PC-9 (cell line): ENCODE data around the gene GBP3. TPM values are rescaled to one million over a fixed set of nuclear protein-coding genes. Genes with fewer than 3 reads are reported as not detected.

Experiments used
- BruUV-seq: library from RNA; stranded (reverse); fragments of 400-500 nt; replicated peaks from 2 replicates; lab custom pipeline; 2021; lab: Mats Ljungman, UMichigan
- CTCF ChIA-PET: fragments of 300-600 bp; sonication (Branson Sonifier 250); formaldehyde crosslinking; loops from one replicate; lab custom pipeline; 2022; ENCODE audit warnings: antibody characterized with exemption; lab: Charles Lee
- POLR2A ChIA-PET: fragments of 300-600 bp; sonication (Branson Sonifier 250); formaldehyde crosslinking; loops from one replicate; lab custom pipeline; 2022; ENCODE audit warnings: antibody characterized with exemption; ENCODE audit not compliant: unreplicated experiment; lab: Charles Lee
- DNase-seq, 2 experiments: peaks; one replicate each; pipeline versions ENCODE4 v3.0.0 to v3.0.0-alpha.2; 2015 to 2022; ENCODE audit warnings: mixed read lengths in 1 of 2
- H2AFZ ChIP-seq: fragments of 200-600 bp; sonication (generic); 2 replicates; pipeline ENCODE4 v1.8.1; 2017; ENCODE audit warnings: antibody characterized with exemption
- H3F3A ChIP-seq: fragments of 200-600 bp; sonication (generic); 2 replicates; pipeline ENCODE4 v1.8.1; 2017; ENCODE audit warnings: antibody characterized with exemption, mild to moderate bottlenecking, low read depth; ENCODE audit not compliant: insufficient read depth
- H3K27ac ChIP-seq: fragments of 200-600 bp; sonication (generic); 2 replicates; pipeline ENCODE4 v1.6.1; 2016; ENCODE audit warnings: mixed run types
- H3K27me3 ChIP-seq: fragments of 200-600 bp; sonication (generic); 2 replicates; pipeline ENCODE4 v1.6.1; 2016; ENCODE audit warnings: low read depth, mixed run types; ENCODE audit not compliant: insufficient read depth
- H3K36me3 ChIP-seq: fragments of 200-600 bp; sonication (generic); 2 replicates; pipeline ENCODE4 v1.6.1; 2016; ENCODE audit warnings: low read depth, mixed run types
- H3K4me1 ChIP-seq: fragments of 200-600 bp; sonication (generic); replicated peaks from 2 replicates; pipeline ENCODE4 v1.6.1; 2016; ENCODE audit warnings: mixed run types; ENCODE audit not compliant: insufficient read depth
- H3K4me2 ChIP-seq: fragments of 200-600 bp; sonication (generic); 2 replicates; pipeline ENCODE4 v1.6.1; 2017; ENCODE audit warnings: mixed run types
- H3K4me3 ChIP-seq: fragments of 200-600 bp; sonication (generic); 2 replicates; pipeline ENCODE4 v1.6.1; 2016; ENCODE audit warnings: mixed run types
- H3K79me2 ChIP-seq: fragments of 200-600 bp; sonication (generic); 2 replicates; pipeline ENCODE4 v1.6.1; 2017; ENCODE audit warnings: low read depth, mixed run types
- H3K9me2 ChIP-seq: fragments of 200-600 bp; sonication (generic); 2 replicates; pipeline ENCODE4 v1.8.1; 2017; ENCODE audit warnings: mild to moderate bottlenecking; ENCODE audit not compliant: insufficient read depth
- H3K9me3 ChIP-seq: fragments of 200-600 bp; sonication (generic); 2 replicates; pipeline ENCODE4 v1.8.1; 2016; ENCODE audit warnings: low read depth; ENCODE audit not compliant: insufficient read depth
- H4K20me1 ChIP-seq: fragments of 200-600 bp; sonication (generic); 2 replicates; pipeline ENCODE4 v1.8.1; 2017; ENCODE audit not compliant: insufficient read depth
- CTCF ChIP-seq: fragments of 200-600 bp; sonication (generic); conservative IDR thresholded peaks from 2 replicates; pipeline ENCODE4 v1.6.1; 2017; ENCODE audit warnings: mixed run types, antibody characterized with exemption, mild to moderate bottlenecking, moderate library complexity
- EZH2 ChIP-seq: fragments of 200-600 bp; sonication (generic); IDR thresholded peaks from 2 replicates; pipeline ENCODE4 v1.8.0; 2017; ENCODE audit warnings: antibody characterized with exemption, low read depth
- intact Hi-C: fragments of 100-400 bp; cut with micrococcal nuclease; formaldehyde crosslinking; loops from one replicate; pipeline ENCODE4 v1.10.0; 2022; ENCODE audit not compliant: unreplicated experiment
- total RNA-seq: library from RNA; stranded (reverse); gene quantifications from 2 replicates; pipeline ENCODE4 v1.2.3, GENCODE V29; 2021

GBP3 gene
- total RNA-seq, 1 experiment from 2014 or later, result 22.6 TPM

GRCh38 chr1:89043940-89044339 is 21.3 kb upstream of the GBP3 start:
- POLR2A ChIA-PET, result no interaction called here
- Histone ChIP-seq H3F3A (no peaks in the 10 kb centered on the region; the same call in 1 of the 2 replicates), H3K4me2 (no peak overlapping the region), H3K36me3 (no peaks in the 10 kb centered on the region), H3K27ac (no peak overlapping the region), H3K79me2 (no peaks in the 10 kb centered on the region), H2AFZ (no peak overlapping the region), H3K4me3 (no peak overlapping the region), H3K9me2 (no peaks in the 10 kb centered on the region), H3K4me1 (no peaks in the 10 kb centered on the region), H4K20me1 (no peaks in the 10 kb centered on the region), H3K9me3 (peaks cover 12% of the 10 kb centered on the region), H3K27me3 (no peaks in the 10 kb centered on the region)
- TF ChIP-seq CTCF (no peak), EZH2 (no peak)
- intact Hi-C loops, result no loop called here
- CTCF ChIA-PET, result no interaction called here
- BruUV-seq, result no TSS peak
- DNase-seq, result no peak

GRCh38 chr1:89042491-89042890 is 19.8 kb upstream of the GBP3 start:
- CTCF ChIA-PET, result no interaction called here
- POLR2A ChIA-PET, result no interaction called here

GRCh38 chr1:89041721-89042120 is 19.1 kb upstream of the GBP3 start:
- Histone ChIP-seq H3K4me3 (no peak overlapping the region), H3K9me3 (peaks cover 12% of the 10 kb centered on the region), H3K9me2 (no peaks in the 10 kb centered on the region), H4K20me1 (no peaks in the 10 kb centered on the region), H2AFZ (no peak overlapping the region), H3K27me3 (no peaks in the 10 kb centered on the region), H3K4me2 (no peak overlapping the region), H3K27ac (no peak overlapping the region), H3K79me2 (no peaks in the 10 kb centered on the region), H3K36me3 (no peaks in the 10 kb centered on the region), H3F3A (no peaks in the 10 kb centered on the region), H3K4me1 (no peaks in the 10 kb centered on the region)
- POLR2A ChIA-PET, result no interaction called here
- no TSS peak for BruUV-seq
- DNase-seq, result no peak
- CTCF ChIA-PET, result no interaction called here
- intact Hi-C loops, result no loop called here
- TF ChIP-seq CTCF (no peak), EZH2 (no peak)

More at GRCh38 chr1:89042491-89042890, 19.8 kb upstream of the GBP3 start:
- H3K27me3 ChIP-seq, result no peaks in the 10 kb centered on the region
- H3K4me2 ChIP-seq, result no peak overlapping the region
- H3F3A ChIP-seq, result no peaks in the 10 kb centered on the region
- TF ChIP-seq EZH2 (no peak), CTCF (no peak)
- peaks cover 12% of the 10 kb centered on the region for H3K9me3 ChIP-seq
- no peaks in the 10 kb centered on the region for H3K36me3 ChIP-seq
- H3K4me1 ChIP-seq, result no peaks in the 10 kb centered on the region
- H3K27ac ChIP-seq, result no peak overlapping the region
- H2AFZ ChIP-seq, result no peak overlapping the region
- H3K9me2 ChIP-seq, result no peaks in the 10 kb centered on the region
- no peak for DNase-seq
- H3K4me3 ChIP-seq, result no peak overlapping the region
- intact Hi-C loops, result no loop called here
- no peaks in the 10 kb centered on the region for H4K20me1 ChIP-seq
- no TSS peak for BruUV-seq
- H3K79me2 ChIP-seq, result no peaks in the 10 kb centered on the region
